Measurements from ENCODE around the gene CDC26.
A peak's percentile ranks its signal among the peaks of the same experiment; 100 is the strongest.

Gene CDC26

GRCh38 chr9:113317777-113318176 is 42.4 kb upstream of the CDC26 start:
- Histone ChIP-seq H3K4me3 (ENCODE audit: low read depth, low read length) (no peak overlapping the region), H4K91ac (ENCODE audit: low read depth, low read length) (no peak overlapping the region), H3K79me1 (ENCODE audit: low read length) (no peaks in the 10 kb centered on the region)

GRCh38 chr9:113316030-113316429 is 40.7 kb upstream of the CDC26 start:
- Histone ChIP-seq H3K4me1 (ENCODE audit: control insufficient read depth in 1 of 2, insufficient read depth in 2 of 2, low read length in 2 of 2) (no peaks in the 10 kb centered on the region), H3K9ac (ENCODE audit: low read length) (no peak overlapping the region), H3K4me3 (ENCODE audit: low read depth, low read length) (no peak overlapping the region), H3K79me1 (ENCODE audit: low read length) (no peaks in the 10 kb centered on the region), H2BK12ac (ENCODE audit: low read length) (no peak overlapping the region), H3K4me2 (ENCODE audit: low read length) (no peak overlapping the region), H3K9me3 (ENCODE audit: insufficient read depth, low read depth, low read length) (no peaks in the 10 kb centered on the region), H3K27me3 (ENCODE audit: insufficient read depth, low read length) (no peaks in the 10 kb centered on the region), H3K79me2 (ENCODE audit: control insufficient read depth, insufficient read depth, low read length, poor library complexity) (no peaks in the 10 kb centered on the region), H2AFZ (ENCODE audit: insufficient read depth, low read length, poor library complexity) (no peak overlapping the region), H2BK5ac (ENCODE audit: low read depth, low read length, poor library complexity) (no peak overlapping the region), H3K4ac (ENCODE audit: low read depth, low read length) (no peak overlapping the region), H2AK5ac (ENCODE audit: low read length) (no peak overlapping the region), H2BK120ac (ENCODE audit: insufficient read depth, low read length, poor library complexity) (no peak overlapping the region), H3K23ac (ENCODE audit: low read length) (no peak overlapping the region), H3K27ac (ENCODE audit: low read depth, low read length) (no peak overlapping the region), H3K36me3 (ENCODE audit: control insufficient read depth in 1 of 2, insufficient read depth in 2 of 2, low read length in 2 of 2) (no peaks in the 10 kb centered on the region), H4K91ac (ENCODE audit: low read depth, low read length) (no peak overlapping the region), H4K12ac (ENCODE audit: low read depth, low read length) (no peak overlapping the region), H4K8ac (ENCODE audit: low read depth, low read length) (no peak overlapping the region), H3K18ac (ENCODE audit: low read length) (no peak overlapping the region), H3K14ac (ENCODE audit: low read length) (no peak overlapping the region)
- DNase-seq, result no peak
- no CpG with 5 or more reads among the region's 4 CpGs for whole genome bisulfite sequencing (ENCODE audit: extremely low coverage, insufficient coverage, insufficient read length)

More at GRCh38 chr9:113317777-113318176, 42.4 kb upstream of the CDC26 start:
- H2BK5ac ChIP-seq (ENCODE audit: low read depth, low read length, poor library complexity), result no peak overlapping the region
- WGBS (ENCODE audit: extremely low coverage, insufficient coverage, insufficient read length), result no CpG with 5 or more reads among the region's 2 CpGs
- no peak overlapping the region for H3K14ac ChIP-seq (ENCODE audit: low read length)
- H3K9me3 ChIP-seq (ENCODE audit: insufficient read depth, low read depth, low read length), result no peaks in the 10 kb centered on the region
- DNase-seq, result peak; percentile 31 to 72
- H3K4ac ChIP-seq (ENCODE audit: low read depth, low read length), result no peak overlapping the region
- no peaks in the 10 kb centered on the region for H3K27me3 ChIP-seq (ENCODE audit: insufficient read depth, low read length)
- H2AK5ac ChIP-seq (ENCODE audit: low read length), result no peak overlapping the region
- no peak overlapping the region for H3K18ac ChIP-seq (ENCODE audit: low read length)
- H3K79me2 ChIP-seq (ENCODE audit: control insufficient read depth, insufficient read depth, low read length, poor library complexity), result no peaks in the 10 kb centered on the region
- H3K23ac ChIP-seq (ENCODE audit: low read length), result no peak overlapping the region
- no peak overlapping the region for H4K12ac ChIP-seq (ENCODE audit: low read depth, low read length)
- H3K4me1 ChIP-seq (ENCODE audit: control insufficient read depth in 1 of 2, insufficient read depth in 2 of 2, low read length in 2 of 2), result no peaks in the 10 kb centered on the region
- H3K36me3 ChIP-seq (ENCODE audit: control insufficient read depth in 1 of 2, insufficient read depth in 2 of 2, low read length in 2 of 2), result no peaks in the 10 kb centered on the region
- H4K8ac ChIP-seq (ENCODE audit: low read depth, low read length), result no peak overlapping the region
- H3K27ac ChIP-seq (ENCODE audit: low read depth, low read length), result no peak overlapping the region
- H3K9ac ChIP-seq (ENCODE audit: low read length), result no peak overlapping the region
- no peak overlapping the region for H2AFZ ChIP-seq (ENCODE audit: insufficient read depth, low read length, poor library complexity)
- H3K4me2 ChIP-seq (ENCODE audit: low read length), result no peak overlapping the region
- H2BK120ac ChIP-seq (ENCODE audit: insufficient read depth, low read length, poor library complexity), result no peak overlapping the region
- no peak overlapping the region for H2BK12ac ChIP-seq (ENCODE audit: low read length)

GRCh38 chr9:113315231-113315630 is 39.9 kb upstream of the CDC26 start:
- Histone ChIP-seq H3K9ac (ENCODE audit: low read length) (no peak overlapping the region), H3K14ac (ENCODE audit: low read length) (no peak overlapping the region), H3K4ac (ENCODE audit: low read depth, low read length) (no peak overlapping the region), H3K4me2 (ENCODE audit: low read length) (no peak overlapping the region), H3K4me1 (ENCODE audit: control insufficient read depth in 1 of 2, insufficient read depth in 2 of 2, low read length in 2 of 2) (no peaks in the 10 kb centered on the region), H4K8ac (ENCODE audit: low read depth, low read length) (no peak overlapping the region), H3K18ac (ENCODE audit: low read length) (no peak overlapping the region), H3K79me1 (ENCODE audit: low read length) (no peaks in the 10 kb centered on the region), H4K12ac (ENCODE audit: low read depth, low read length) (no peak overlapping the region), H3K9me3 (ENCODE audit: insufficient read depth, low read depth, low read length) (no peaks in the 10 kb centered on the region), H2BK5ac (ENCODE audit: low read depth, low read length, poor library complexity) (no peak overlapping the region), H3K23ac (ENCODE audit: low read length) (no peak overlapping the region), H3K27me3 (ENCODE audit: insufficient read depth, low read length) (no peaks in the 10 kb centered on the region), H2AK5ac (ENCODE audit: low read length) (no peak overlapping the region), H2BK12ac (ENCODE audit: low read length) (no peak overlapping the region), H3K36me3 (ENCODE audit: control insufficient read depth in 1 of 2, insufficient read depth in 2 of 2, low read length in 2 of 2) (no peaks in the 10 kb centered on the region), H3K27ac (ENCODE audit: low read depth, low read length) (no peak overlapping the region), H2AFZ (ENCODE audit: insufficient read depth, low read length, poor library complexity) (no peak overlapping the region), H2BK120ac (ENCODE audit: insufficient read depth, low read length, poor library complexity) (no peak overlapping the region), H3K4me3 (ENCODE audit: low read depth, low read length) (no peak overlapping the region), H4K91ac (ENCODE audit: low read depth, low read length) (no peak overlapping the region), H3K79me2 (ENCODE audit: control insufficient read depth, insufficient read depth, low read length, poor library complexity) (no peaks in the 10 kb centered on the region)
- no peak for DNase-seq

- Histone ChIP-seq H2BK120ac (ENCODE audit: insufficient read depth, low read length, poor library complexity) (no peak overlapping the region), H3K4me1 (ENCODE audit: control insufficient read depth in 1 of 2, insufficient read depth in 2 of 2, low read length in 2 of 2) (no peaks in the 10 kb centered on the region), H2BK12ac (ENCODE audit: low read length) (no peak overlapping the region), H3K9ac (ENCODE audit: low read length) (peak overlapping the region; percentile 2), H3K4me3 (ENCODE audit: low read depth, low read length) (no peak overlapping the region), H4K12ac (ENCODE audit: low read depth, low read length) (no peak overlapping the region), H3K9me3 (ENCODE audit: insufficient read depth, low read depth, low read length) (no peaks in the 10 kb centered on the region), H3K79me1 (ENCODE audit: low read length) (no peaks in the 10 kb centered on the region), H3K23ac (ENCODE audit: low read length) (no peak overlapping the region), H2BK5ac (ENCODE audit: low read depth, low read length, poor library complexity) (no peak overlapping the region), H4K8ac (ENCODE audit: low read depth, low read length) (no peak overlapping the region), H3K18ac (ENCODE audit: low read length) (no peak overlapping the region), H3K79me2 (ENCODE audit: control insufficient read depth, insufficient read depth, low read length, poor library complexity) (no peaks in the 10 kb centered on the region), H4K91ac (ENCODE audit: low read depth, low read length) (no peak overlapping the region), H3K27ac (ENCODE audit: low read depth, low read length) (no peak overlapping the region), H3K4ac (ENCODE audit: low read depth, low read length) (no peak overlapping the region), H3K4me2 (ENCODE audit: low read length) (no peak overlapping the region), H2AFZ (ENCODE audit: insufficient read depth, low read length, poor library complexity) (no peak overlapping the region), H3K36me3 (ENCODE audit: control insufficient read depth in 1 of 2, insufficient read depth in 2 of 2, low read length in 2 of 2) (no peaks in the 10 kb centered on the region), H3K27me3 (ENCODE audit: insufficient read depth, low read length) (no peaks in the 10 kb centered on the region), H3K14ac (ENCODE audit: low read length) (no peak overlapping the region), H2AK5ac (ENCODE audit: low read length) (no peak overlapping the region)
- no CpG with 5 or more reads among the region's 5 CpGs for WGBS (ENCODE audit: extremely low coverage, insufficient coverage, insufficient read length)
- DNase-seq, result no peak
Observed at GRCh38 chr9:113313261-113313660, 37.9 kb upstream of the CDC26 start.
